ENCODE data around the gene RRAS2. TPM values are rescaled to one million over a fixed set of nuclear protein-coding genes. Genes with fewer than 3 reads are reported as not detected.

Gene RRAS2
- total RNA-seq, 1 experiment from 2014 or later: 42.2 TPM

GRCh38 chr11:14340721-14341120, 18.3 kb downstream of the RRAS2 start:
- ChIA-PET POLR2A (ENCODE audit: unreplicated experiment) (no interaction called here), CTCF (no interaction called here)
- Histone ChIP-seq H3F3A (ENCODE audit: insufficient read depth, low read depth) (peaks cover 14% of the 10 kb centered on the region), H2AFZ (no peak overlapping the region), H3K4me3 (no peak overlapping the region), H3K27ac (no peak overlapping the region), H3K27me3 (ENCODE audit: insufficient read depth, low read depth) (no peaks in the 10 kb centered on the region), H3K36me3 (ENCODE audit: low read depth) (peaks cover 6% of the 10 kb centered on the region), H3K9me3 (ENCODE audit: insufficient read depth, low read depth) (peaks cover 13% of the 10 kb centered on the region; the same call in 1 of the 2 replicates), H3K79me2 (ENCODE audit: low read depth) (peaks cover 94% of the 10 kb centered on the region), H3K4me2 (no peak overlapping the region), H3K9me2 (ENCODE audit: insufficient read depth) (no peaks in the 10 kb centered on the region), H3K4me1 (replicated peaks; ENCODE audit: insufficient read depth) (no peaks in the 10 kb centered on the region), H4K20me1 (ENCODE audit: insufficient read depth) (no peaks in the 10 kb centered on the region)
- BruUV-seq (replicated peaks): no TSS peak
- no peak for DNase-seq
- TF ChIP-seq CTCF (conservative IDR thresholded peaks at IDR 0.05): no peak
- no peak for TF ChIP-seq EZH2 (IDR thresholded peaks at IDR 0.05; ENCODE audit: low read depth)
- intact Hi-C loops (cut with micrococcal nuclease; ENCODE audit: unreplicated experiment): no loop called here

GRCh38 chr11:14339356-14339755, 19.6 kb downstream of the RRAS2 start:
- ChIA-PET POLR2A (ENCODE audit: unreplicated experiment) (interaction anchor here (0.8 kb wide), 1 partner anchor 19 kb away, joined by 11 read pairs; no protein-coding TSS in a partner anchor), CTCF (no interaction called here)
- no peak for DNase-seq
- no peak overlapping the region for H3K4me3 ChIP-seq
- H3F3A ChIP-seq (ENCODE audit: insufficient read depth, low read depth): peaks cover 14% of the 10 kb centered on the region
- intact Hi-C loops (cut with micrococcal nuclease; ENCODE audit: unreplicated experiment): no loop called here
- H3K36me3 ChIP-seq (ENCODE audit: low read depth): peaks cover 5% of the 10 kb centered on the region
- BruUV-seq (replicated peaks): no TSS peak
- H3K9me3 ChIP-seq (ENCODE audit: insufficient read depth, low read depth): peaks cover 15% of the 10 kb centered on the region; the same call in 1 of the 2 replicates
- H2AFZ ChIP-seq: no peak overlapping the region
- H4K20me1 ChIP-seq (ENCODE audit: insufficient read depth): no peaks in the 10 kb centered on the region
- H3K9me2 ChIP-seq (ENCODE audit: insufficient read depth): no peaks in the 10 kb centered on the region
- peaks cover 94% of the 10 kb centered on the region for H3K79me2 ChIP-seq (ENCODE audit: low read depth)
- TF ChIP-seq EZH2 (IDR thresholded peaks at IDR 0.05; ENCODE audit: low read depth): no peak
- H3K27me3 ChIP-seq (ENCODE audit: insufficient read depth, low read depth): no peaks in the 10 kb centered on the region
- H3K4me2 ChIP-seq: no peak overlapping the region
- H3K27ac ChIP-seq: no peak overlapping the region
- no peaks in the 10 kb centered on the region for H3K4me1 ChIP-seq (replicated peaks; ENCODE audit: insufficient read depth)

DNA sequence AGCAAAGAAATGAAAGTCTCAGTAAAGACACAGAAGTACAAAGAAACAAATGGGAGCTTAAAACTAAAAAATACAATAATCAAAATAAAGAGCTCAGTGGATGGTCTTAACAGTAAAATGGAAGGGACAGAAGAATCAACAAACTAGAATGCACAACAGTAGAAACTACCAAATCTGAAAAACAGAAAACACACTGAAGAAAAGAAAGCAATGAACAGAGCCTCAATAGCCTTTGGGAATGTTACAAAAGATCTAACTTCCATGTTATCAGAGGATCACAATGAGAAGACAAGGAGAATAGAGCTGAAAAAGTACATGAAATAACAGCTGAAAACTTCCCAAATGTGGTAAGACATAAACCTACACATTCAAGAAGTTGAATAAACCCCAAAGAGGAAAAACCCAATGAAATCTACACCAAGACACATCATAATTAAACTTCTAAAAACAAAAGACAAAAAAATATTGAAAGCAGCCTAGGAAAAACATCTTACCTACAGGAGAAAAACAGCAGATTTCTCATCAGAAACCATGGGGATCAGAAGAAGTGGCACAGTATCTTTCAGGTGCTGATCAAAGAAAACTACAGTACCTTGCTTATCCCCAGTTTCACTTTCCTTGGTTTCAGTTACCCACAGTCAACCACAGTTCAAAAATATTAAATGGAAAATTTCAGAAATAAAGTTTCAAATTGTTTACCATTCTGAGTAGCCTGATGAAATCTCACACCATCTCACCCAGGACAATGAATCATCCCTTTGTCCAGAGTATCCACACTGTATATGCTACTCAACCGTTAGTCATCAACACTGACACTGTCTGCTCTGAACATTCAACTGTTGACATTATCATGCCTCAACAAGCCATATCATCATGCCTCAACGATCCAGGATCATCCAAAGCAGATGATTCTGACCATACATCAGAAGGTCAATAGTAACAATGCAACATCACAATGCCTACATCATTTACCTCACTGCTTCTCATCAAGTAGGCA, 22.2 kb downstream of the RRAS2 start:
- no peaks in the 10 kb centered on the region for H3K9me2 ChIP-seq (ENCODE audit: insufficient read depth)
- peak overlapping the region; percentile 81 for H3K27ac ChIP-seq
- no peaks in the 10 kb centered on the region for H3K4me1 ChIP-seq (replicated peaks; ENCODE audit: insufficient read depth)
- peaks cover 15% of the 10 kb centered on the region; the same call in 1 of the 2 replicates for H3K9me3 ChIP-seq (ENCODE audit: insufficient read depth, low read depth)
- intact Hi-C loops (cut with micrococcal nuclease; ENCODE audit: unreplicated experiment): no loop called here
- DNase-seq: peak in 1 of 2 experiments; percentile 77
- no peak overlapping the region for H2AFZ ChIP-seq
- no peak overlapping the region for H3K4me3 ChIP-seq
- TF ChIP-seq EZH2 (IDR thresholded peaks at IDR 0.05; ENCODE audit: low read depth) (no peak), CTCF (conservative IDR thresholded peaks at IDR 0.05) (no peak)
- ChIA-PET CTCF (no interaction called here), POLR2A (ENCODE audit: unreplicated experiment) (no interaction called here)
- no peak overlapping the region for H3K4me2 ChIP-seq
- no peaks in the 10 kb centered on the region for H3K27me3 ChIP-seq (ENCODE audit: insufficient read depth, low read depth)
- peaks cover 5% of the 10 kb centered on the region for H3K36me3 ChIP-seq (ENCODE audit: low read depth)
- H4K20me1 ChIP-seq (ENCODE audit: insufficient read depth): no peaks in the 10 kb centered on the region
- peaks cover 17% of the 10 kb centered on the region for H3F3A ChIP-seq (ENCODE audit: insufficient read depth, low read depth)
- BruUV-seq (replicated peaks): no TSS peak
- H3K79me2 ChIP-seq (ENCODE audit: low read depth): peaks cover 92% of the 10 kb centered on the region
